Stimulated activated naive CD8-positive, alpha-beta T cell treated with anti-CD3 and anti-CD28 coated beads, Interleukin-15, Interleukin-2, amounts not matched to agents 100 U/mL and 50 U/mL, for 24 hours (primary cell): ENCODE data around the gene KRTAP5-10.
"Not testable (repeated sequence)": the region's sequence is repeated elsewhere in the genome, so short reads cannot be mapped to it uniquely, and the experiment has no call there.

Source experiments
- ATAC-seq: fragments of 150-1000 bp; cut with Tn5 transposase; one replicate; pipeline ENCODE4 v1.10.0; 2021
- DNase-seq: peaks from one replicate; pipeline ENCODE4 v3.0.0; 2021

KRTAP5-10 gene

DNA sequence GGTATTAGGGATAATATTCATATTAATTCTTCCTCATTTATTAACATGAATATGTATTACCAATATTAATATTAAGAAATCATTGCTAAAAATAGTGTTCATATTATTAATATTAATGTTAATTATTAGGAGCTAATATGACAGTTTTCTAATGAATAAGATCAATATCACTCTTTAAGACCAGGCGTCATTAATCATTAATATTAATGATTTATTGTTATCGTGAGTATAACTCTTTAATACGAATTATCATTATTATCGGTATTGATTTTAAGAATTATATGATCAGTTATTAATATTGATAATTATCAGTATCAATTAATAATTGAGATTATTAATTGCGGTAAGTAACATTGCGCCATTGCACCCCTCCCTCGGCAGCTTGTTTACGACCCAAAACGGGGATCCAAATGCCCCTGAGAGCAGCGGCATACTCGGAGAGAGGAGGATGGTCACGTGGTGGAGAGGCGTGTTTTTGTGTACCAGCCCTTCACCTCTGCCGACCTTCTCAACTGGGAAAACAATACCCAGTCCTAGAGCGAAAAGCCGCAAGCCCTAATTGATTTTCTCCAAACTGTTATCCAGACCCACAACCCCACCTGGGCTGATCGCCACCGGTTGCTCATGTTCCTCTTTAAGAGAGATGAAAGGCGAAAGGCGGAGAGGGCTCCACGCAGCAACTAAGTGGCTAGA lies 46.0 kb downstream of the KRTAP5-10 start:
- not testable (repeated sequence) for ATAC-seq

GRCh38 chr11:71613931-71614330 lies 48.6 kb downstream of the KRTAP5-10 start:
- not testable (repeated sequence) for ATAC-seq, DNase-seq

More for the DNA sequence above, 46.0 kb downstream of the KRTAP5-10 start:
- DNase-seq: not testable (repeated sequence)

DNA sequence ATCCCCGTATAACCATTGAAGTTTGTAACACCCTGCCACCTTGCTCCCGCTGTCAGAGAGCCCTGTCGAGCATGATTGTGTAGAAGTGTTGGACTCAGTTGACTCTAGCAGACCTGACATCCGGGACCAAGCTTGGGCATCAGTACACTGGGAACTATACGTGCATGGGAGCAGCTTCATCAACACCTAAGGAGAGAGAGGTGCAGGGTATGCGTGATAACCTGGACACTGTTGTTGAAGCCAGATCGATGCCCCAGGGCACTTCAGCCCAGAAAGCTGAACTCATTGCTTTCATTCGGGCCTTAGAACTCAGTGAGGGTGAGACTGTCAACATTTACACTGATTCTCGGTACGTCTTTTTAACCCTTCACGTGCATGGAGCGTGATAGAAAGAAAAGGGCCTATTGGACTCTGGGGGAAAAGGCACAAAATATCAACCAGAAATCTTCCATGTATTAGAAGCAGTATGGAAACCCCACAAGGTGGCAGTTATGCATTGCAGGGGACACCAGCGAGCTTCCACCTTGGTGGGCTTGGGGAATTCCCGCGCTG lies 49.1 kb downstream of the KRTAP5-10 start:
- not testable (repeated sequence) for DNase-seq, ATAC-seq

GRCh38 chr11:71615003-71615402 lies 49.6 kb downstream of the KRTAP5-10 start:
- not testable (repeated sequence) for DNase-seq, ATAC-seq
